Femur (tissue), 1 donor: Measurements from ENCODE around the gene MICA.
"Not testable (repeated sequence)": the region's sequence is repeated elsewhere in the genome, so short reads cannot be mapped to it uniquely, and the experiment has no call there.

Source experiments
- DNase-seq: peaks from one replicate; pipeline ENCODE4 v3.0.0-alpha.2; 2017

Gene MICA

GRCh38 chr6:31403283-31404060 is at the start of gene MICA:
Gene MICA, plus strand, starts transcription at chr6:31403595. Its CDS starts 38 bp downstream, at chr6:31403633.
- DNase-seq: peak; percentile 93

GRCh38 chr6:31354158-31354863 is 49.1 kb upstream of the MICA start:
- no peak for DNase-seq

DNA sequence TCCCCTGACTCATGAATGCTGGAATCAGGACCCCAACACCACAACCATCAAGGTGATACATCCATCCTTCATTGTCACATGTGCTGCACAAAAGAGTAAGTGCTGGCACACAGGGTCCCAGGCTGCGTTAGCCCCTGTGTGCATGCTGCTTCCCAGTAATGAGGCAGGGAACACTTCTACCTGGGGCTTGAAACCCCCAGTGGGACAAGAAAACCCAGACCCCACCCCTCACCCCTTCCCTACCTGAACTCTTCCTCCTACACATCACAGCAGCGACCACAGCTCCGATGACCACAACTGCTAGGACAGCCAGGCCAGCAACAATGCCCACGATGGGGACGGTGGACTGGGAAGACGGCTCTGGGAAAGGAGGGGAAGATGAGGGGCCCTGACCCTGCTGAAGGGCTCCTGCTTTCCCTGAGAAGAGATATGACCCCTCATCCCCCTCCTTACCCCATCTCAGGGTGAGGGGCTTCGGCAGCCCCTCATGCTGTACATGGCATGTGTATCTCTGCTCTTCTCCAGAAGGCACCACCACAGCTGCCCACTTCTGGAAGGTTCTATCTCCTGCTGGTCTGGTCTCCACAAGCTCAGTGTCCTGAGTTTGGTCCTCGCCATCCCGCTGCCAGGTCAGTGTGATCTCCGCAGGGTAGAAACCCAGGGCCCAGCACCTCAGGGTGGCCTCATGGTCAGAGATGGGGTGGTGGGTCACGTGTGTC is 48.4 kb upstream of the MICA start:
- DNase-seq: no peak

- DNase-seq: no peak
These were observed 47.8 kb upstream of the MICA start for GRCh38 chr6:31355583-31355948.

DNA sequence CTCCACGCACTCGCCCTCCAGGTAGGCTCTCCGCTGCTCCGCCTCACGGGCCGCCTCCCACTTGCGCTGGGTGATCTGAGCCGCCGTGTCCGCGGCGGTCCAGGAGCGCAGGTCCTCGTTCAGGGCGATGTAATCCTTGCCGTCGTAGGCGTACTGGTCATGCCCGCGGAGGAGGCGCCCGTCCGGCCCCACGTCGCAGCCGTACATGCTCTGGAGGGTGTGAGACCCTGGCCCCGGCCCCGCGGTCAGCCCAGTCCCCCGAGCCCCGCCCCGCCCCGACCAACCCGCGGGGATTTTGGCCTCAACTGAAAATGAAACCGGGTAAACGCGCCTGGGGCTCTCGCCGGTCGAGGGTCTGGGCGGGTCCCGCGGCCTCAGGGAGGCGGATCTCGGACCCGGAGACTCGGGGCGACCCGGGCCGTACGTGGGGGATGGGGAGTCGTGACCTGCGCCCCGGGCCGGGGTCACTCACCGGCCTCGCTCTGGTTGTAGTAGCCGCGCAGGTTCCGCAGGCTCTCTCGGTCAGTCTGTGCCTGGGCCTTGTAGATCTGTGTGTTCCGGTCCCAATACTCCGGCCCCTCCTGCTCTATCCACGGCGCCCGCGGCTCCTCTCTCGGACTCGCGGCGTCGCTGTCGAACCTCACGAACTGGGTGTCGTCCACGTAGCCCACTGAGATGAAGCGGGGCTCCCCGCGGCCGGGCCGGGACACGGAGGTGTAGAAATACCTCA is 47.0 kb upstream of the MICA start:
- DNase-seq: peak; percentile 60

DNA sequence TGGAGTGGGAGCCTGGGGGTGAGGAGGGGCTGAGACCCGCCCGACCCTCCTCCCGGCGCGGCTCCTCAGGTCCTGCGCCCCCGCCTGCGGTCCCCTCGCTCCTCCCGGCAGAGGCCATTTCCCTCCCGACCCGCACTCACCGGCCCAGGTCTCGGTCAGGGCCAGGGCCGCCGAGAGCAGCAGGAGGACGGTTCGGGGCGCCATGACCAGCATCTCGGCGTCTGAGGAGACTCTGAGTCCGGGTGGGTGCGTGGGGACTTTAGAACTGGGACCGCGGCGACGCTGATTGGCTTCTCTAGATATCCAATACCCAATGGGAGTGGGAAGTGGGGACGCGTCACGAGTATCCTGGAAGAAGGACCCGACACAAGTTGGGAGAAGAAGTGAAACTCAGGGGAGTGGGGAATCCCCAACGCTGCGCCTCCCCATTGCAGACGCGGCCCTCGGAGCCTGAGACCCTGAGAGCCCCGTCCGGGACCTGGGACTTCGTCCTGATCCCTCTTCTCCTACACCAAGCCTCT is 46.4 kb upstream of the MICA start, which contains the start of gene HLA-B:
Gene HLA-B, minus strand, starts transcription at position 234 of the 521 bp plus-strand sequence. Its CDS starts 21 bp downstream, at position 213.
- DNase-seq: peak; percentile 92

GRCh38 chr6:31357886-31358285 is 45.5 kb upstream of the MICA start:
- DNase-seq: no peak

DNA sequence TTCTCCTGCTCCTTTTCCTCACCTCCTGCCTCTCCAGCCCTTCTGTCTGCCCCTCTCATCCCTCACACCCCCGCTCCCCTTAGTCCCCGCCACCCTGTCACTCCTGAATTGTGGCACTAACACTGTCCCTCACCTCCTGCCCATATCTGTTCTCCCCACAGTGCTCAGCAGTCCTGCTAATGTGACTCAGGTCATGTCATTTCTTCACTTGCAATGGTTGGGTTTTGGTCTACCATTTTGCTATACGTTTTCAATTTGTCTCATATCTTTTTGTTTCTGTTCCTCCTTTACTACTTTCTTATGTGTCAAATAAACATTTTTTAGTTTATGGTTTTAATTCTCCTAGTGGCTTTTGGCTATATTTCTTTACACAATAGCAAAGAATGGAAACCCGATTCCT is 45.1 kb upstream of the MICA start:
- DNase-seq: no peak

GRCh38 chr6:31359581-31359980 is 43.8 kb upstream of the MICA start:
- DNase-seq: no peak

DNA sequence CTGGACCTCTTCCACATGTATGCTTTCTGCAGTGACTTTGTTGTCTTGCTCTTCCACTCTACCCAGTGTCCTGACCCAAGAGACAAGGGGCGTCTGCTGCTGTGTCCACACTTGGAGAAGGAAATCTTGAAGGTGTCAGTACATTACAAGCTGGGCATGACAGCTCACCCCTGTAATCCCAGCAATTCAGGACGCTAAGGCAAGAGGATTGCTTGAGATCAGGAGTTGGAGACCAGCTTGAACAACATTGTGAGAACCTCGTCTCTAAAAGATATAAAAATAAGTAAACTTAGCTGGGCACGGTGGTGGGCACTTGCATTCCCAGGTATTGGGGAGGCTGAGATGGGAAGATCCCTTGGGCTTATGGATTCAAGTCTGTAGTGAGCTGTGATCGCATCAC is 40.6 kb upstream of the MICA start:
- DNase-seq: no peak

- no peak for DNase-seq
These were observed 39.6 kb upstream of the MICA start for GRCh38 chr6:31363811-31364210.

DNA sequence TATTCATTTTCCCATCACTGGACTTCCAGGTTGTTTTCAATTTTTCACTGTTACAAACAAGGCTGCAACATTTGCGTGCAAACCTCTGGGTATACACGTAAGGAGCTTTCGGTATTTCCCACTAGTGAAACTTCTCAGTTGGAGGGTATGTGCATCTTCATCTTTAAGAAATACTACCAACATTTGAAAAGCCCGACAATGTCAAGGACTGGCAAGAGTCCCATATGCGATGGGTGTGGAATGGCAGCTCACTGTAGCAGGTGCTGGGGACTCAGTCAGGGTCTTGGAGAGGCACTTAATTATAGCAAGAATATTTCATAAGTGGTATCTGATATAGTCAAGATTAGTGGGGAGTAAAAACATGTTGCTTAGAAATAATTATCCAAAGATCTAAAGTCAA is 37.5 kb upstream of the MICA start:
- DNase-seq: no peak

- peak; percentile 91 for DNase-seq
These were observed 36.5 kb upstream of the MICA start for GRCh38 chr6:31366693-31367470.

GRCh38 chr6:31368461-31368860 is 34.9 kb upstream of the MICA start:
- no peak for DNase-seq

- not testable (repeated sequence) for DNase-seq
These were observed 29.3 kb upstream of the MICA start for GRCh38 chr6:31374118-31374517.

GRCh38 chr6:31375699-31376098 is 27.7 kb upstream of the MICA start:
- DNase-seq: no peak

DNA sequence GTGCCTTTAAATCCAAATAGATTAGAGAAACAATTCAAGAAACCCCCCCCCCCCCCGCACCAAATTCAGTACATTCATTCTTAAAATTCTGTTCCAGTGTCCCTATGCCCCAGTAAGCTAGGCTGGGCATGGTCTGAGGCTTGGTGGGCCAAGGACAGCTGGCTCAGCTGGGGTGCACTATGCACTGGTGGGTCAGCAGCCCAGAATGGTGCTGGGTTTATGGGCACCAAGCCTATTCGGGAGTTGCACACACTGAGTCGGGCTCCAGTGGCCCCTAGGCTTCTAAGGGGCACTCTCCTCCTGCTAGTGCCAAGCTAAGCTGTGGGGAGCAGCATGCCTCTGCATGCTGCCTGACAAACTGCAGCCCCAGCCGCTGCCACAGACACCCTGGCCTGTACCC is 26.4 kb upstream of the MICA start:
- no peak for DNase-seq

- no peak for DNase-seq
These were observed 25.2 kb upstream of the MICA start for GRCh38 chr6:31378062-31378720.

DNA sequence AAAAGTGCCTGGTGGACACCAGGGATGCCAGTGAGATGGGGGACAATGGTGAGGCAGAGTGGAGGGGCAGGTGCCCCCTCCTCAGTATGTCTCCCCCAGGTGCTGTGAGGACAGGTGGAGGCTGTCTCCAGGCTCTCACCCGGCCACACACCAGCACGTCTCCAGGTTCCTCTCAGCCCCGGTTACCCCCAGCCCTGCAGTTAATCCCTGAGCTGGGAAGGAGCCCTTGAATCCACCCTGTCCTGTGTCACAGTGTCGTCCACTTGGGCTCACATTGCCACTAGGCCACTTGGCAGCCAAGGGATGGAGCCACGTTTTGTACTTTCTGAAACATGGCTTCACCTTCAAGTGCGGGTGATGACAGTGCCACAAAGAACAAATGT is 24.7 kb upstream of the MICA start:
- DNase-seq: no peak

- no peak for DNase-seq
These were observed 23.5 kb upstream of the MICA start for GRCh38 chr6:31379850-31380249.

DNA sequence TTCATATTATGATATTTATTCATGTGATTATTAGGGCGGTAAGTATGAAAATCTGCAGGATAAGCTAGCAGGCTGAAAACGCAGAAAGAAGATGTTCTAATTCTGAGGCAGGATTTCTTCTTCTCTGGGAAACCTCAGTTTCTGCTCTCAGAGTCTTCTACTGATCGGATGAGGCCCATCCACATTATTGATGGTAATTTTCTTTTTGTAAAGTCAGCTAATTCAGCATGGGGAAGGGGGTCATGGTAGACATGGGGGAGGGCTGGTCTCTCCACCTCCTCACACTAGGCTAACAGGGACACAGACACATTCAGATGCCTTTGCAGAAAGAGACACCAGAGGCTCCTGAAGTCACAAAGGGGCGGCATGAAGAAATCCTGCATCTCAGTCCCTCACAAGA is 21.7 kb upstream of the MICA start:
- no peak for DNase-seq
